Endothelial cell of umbilical vein (primary cell): ENCODE results near the gene RNF224. TPM values are rescaled to one million over a fixed set of nuclear protein-coding genes. Genes with fewer than 3 reads are reported as not detected.

Experiments used
- BruUV-seq: library from RNA; stranded (reverse); fragments of 400-500 nt; replicated peaks from 2 replicates; lab custom pipeline; 2021; lab: Mats Ljungman, UMichigan
- CTCF ChIA-PET: fragments of 300-600, 350-600 bp; sonication (Branson Sonifier 250); formaldehyde crosslinking; loops from one replicate; lab custom pipeline; 2021; ENCODE audit warnings: antibody characterized with exemption, inconsistent platforms; lab: Charles Lee
- POLR2A ChIA-PET: fragments of 300-600, 350-600 bp; sonication (Branson Sonifier 250); formaldehyde crosslinking; loops from one replicate; lab custom pipeline; 2021; ENCODE audit warnings: antibody characterized with exemption, inconsistent platforms; lab: Charles Lee
- DNase-seq: peaks from one replicate; pipeline ENCODE4 v3.0.0-alpha.2; 2011; ENCODE audit warnings: low read depth, low spot score
- FAIRE-seq: peaks from 2 replicates; lab custom pipeline; 2011; peaks lifted over from hg19 to GRCh38; lab: Jason Lieb, UNC
- H2AFZ ChIP-seq: 2 replicates; pipeline ENCODE4 v1.6.0; 2012; ENCODE audit warnings: low read depth, low read length, control low read depth, inconsistent platforms
- H3K27ac ChIP-seq: 2 replicates; pipeline ENCODE4 v1.5.1; 2011; ENCODE audit warnings: low read depth, mild to moderate bottlenecking, control low read depth, low read length, moderate library complexity; ENCODE audit not compliant: insufficient read depth
- H3K27me3 ChIP-seq, 2 experiments: 2 replicates each; pipeline versions ENCODE4 v1.6.0 to v1.6.1; 2011; ENCODE audit warnings: low read length in 2 of 2, mixed read lengths in 1 of 2; ENCODE audit not compliant: control insufficient read depth in 2 of 2, insufficient read depth in 2 of 2
- H3K36me3 ChIP-seq, 2 experiments: 2 replicates in 1 of 2; 3 replicates in 1 of 2; pipeline ENCODE4 v1.5.1; 2011; ENCODE audit warnings: low read length in 2 of 2, mild to moderate bottlenecking in 1 of 2, moderate library complexity in 1 of 2; ENCODE audit not compliant: control insufficient read depth in 2 of 2, insufficient read depth in 2 of 2; ENCODE audit errors: extremely low read depth in 1 of 2
- H3K4me1 ChIP-seq: 3 replicates; pipeline ENCODE4 v1.5.1; 2011; ENCODE audit warnings: mild to moderate bottlenecking, low read length; ENCODE audit not compliant: control insufficient read depth, insufficient read depth; ENCODE audit errors: extremely low read depth
- H3K4me2 ChIP-seq: 2 replicates; pipeline ENCODE4 v1.6.1; 2011; ENCODE audit warnings: low read length, control low read depth, mixed read lengths; ENCODE audit not compliant: insufficient read depth
- H3K4me3 ChIP-seq, 3 experiments: fragments of 200-600 bp in 1 of 3; sonication (generic), shearing (Covaris generic) in 1 of 3; replicated peaks in 1 of 3; 2 replicates each; pipeline ENCODE4 v1.5.1; 2011 to 2016; ENCODE audit warnings: control low read depth in 3 of 3, low read length in 3 of 3, mild to moderate bottlenecking in 2 of 3, inconsistent platforms in 1 of 3, low read depth in 1 of 3, moderate library complexity in 1 of 3; ENCODE audit not compliant: insufficient read depth in 1 of 3
- H3K79me2 ChIP-seq: 2 replicates; pipeline ENCODE4 v1.6.0; 2012; ENCODE audit warnings: low read length, inconsistent platforms; ENCODE audit not compliant: control insufficient read depth, insufficient read depth
- H3K9ac ChIP-seq: replicated peaks from 2 replicates; pipeline ENCODE3; 2011; ENCODE audit warnings: low read length, control low read depth; ENCODE audit not compliant: insufficient read depth; ENCODE audit errors: extremely low read depth
- H3K9me1 ChIP-seq: replicated peaks from 3 replicates; pipeline ENCODE4 v1.6.0; 2011; ENCODE audit warnings: mild to moderate bottlenecking, low read length; ENCODE audit not compliant: control insufficient read depth, insufficient read depth; ENCODE audit errors: extremely low read depth
- H3K9me3 ChIP-seq: replicated peaks from 2 replicates; pipeline ENCODE4 v1.5.1; 2012; ENCODE audit warnings: low read length, inconsistent platforms; ENCODE audit not compliant: control insufficient read depth, insufficient read depth
- H4K20me1 ChIP-seq: replicated peaks from 2 replicates; pipeline ENCODE3; 2011; ENCODE audit warnings: mild to moderate bottlenecking, low read length; ENCODE audit not compliant: control insufficient read depth, insufficient read depth; ENCODE audit errors: extremely low read depth
- EZH2 ChIP-seq: IDR thresholded peaks from 2 replicates; pipeline ENCODE4 v1.6.1; 2012; ENCODE audit warnings: borderline replicate concordance, low read depth, mild to moderate bottlenecking, moderate library complexity, low read length, inconsistent platforms; ENCODE audit not compliant: severe bottlenecking
- FOS ChIP-seq: IDR thresholded peaks from 2 replicates; pipeline ENCODE4 v1.6.1; 2011; ENCODE audit warnings: mild to moderate bottlenecking, low read length, moderate library complexity, borderline replicate concordance; ENCODE audit not compliant: insufficient read depth
- GATA2 ChIP-seq: IDR thresholded peaks from 2 replicates; pipeline ENCODE4 v1.7.0; 2011; ENCODE audit warnings: low read depth, mild to moderate bottlenecking, moderate library complexity, mixed read lengths, low read length; ENCODE audit not compliant: insufficient read length, insufficient read depth
- JUN ChIP-seq: IDR thresholded peaks from 2 replicates; pipeline ENCODE4 v1.6.1; 2011; ENCODE audit warnings: borderline replicate concordance, low read depth; ENCODE audit not compliant: insufficient read length, insufficient read depth
- MYC ChIP-seq: IDR thresholded peaks from one replicate; pipeline ENCODE4 v1.6.1; 2011; ENCODE audit warnings: mild to moderate bottlenecking, low read depth, low read length
- POLR2A ChIP-seq: IDR thresholded peaks from 2 replicates; pipeline ENCODE4 v1.6.1; 2012; ENCODE audit warnings: low read depth, mild to moderate bottlenecking, control low read depth, low read length
- POLR2AphosphoS5 ChIP-seq: IDR thresholded peaks from 2 replicates; pipeline ENCODE4 v1.6.1; 2012; ENCODE audit warnings: low read depth, mild to moderate bottlenecking, control low read depth, low read length, moderate library complexity; ENCODE audit not compliant: insufficient read depth
- dilution Hi-C: fragments of 300-500 bp; cut with MboI; formaldehyde crosslinking; loops from one replicate; pipeline ENCODE4 v1.15.0; 2019; ENCODE audit warnings: low sequenced_read_pairs; ENCODE audit not compliant: extremely low pct_ligation_motif_present
- intact Hi-C: fragments of 100-400 bp; cut with micrococcal nuclease; formaldehyde crosslinking; loops from one replicate; pipeline ENCODE4 v1.10.0; 2022
- polyA plus RNA-seq, 4 experiments: library from polyadenylated mRNA; depleted of rRNA in 3 of 4; stranded (reverse) in 3 of 4; unstranded in 1 of 4; fragments of >200 nt; gene quantifications; 2 replicates each; pipeline versions ENCODE4 v1.2.1 to v1.2.3, GENCODE V29; 2011 to 2012; ENCODE audit warnings: missing spikeins in 1 of 4
- total RNA-seq: library from RNA; stranded (reverse); gene quantifications from 2 replicates; pipeline ENCODE4 v1.2.3, GENCODE V29; 2021
- TF ChIP-seq, protein P1 (sequence below), 2 donors: IDR thresholded peaks; 1 replicate in 1 of 2; 2 replicates in 1 of 2; pipeline ENCODE4 v1.5.1; 2011; ENCODE audit warnings: low read length in 2 of 2, mild to moderate bottlenecking in 2 of 2, moderate library complexity in 2 of 2, control low read depth in 1 of 2, inconsistent platforms in 1 of 2, low read depth in 1 of 2; ENCODE audit not compliant: insufficient read depth in 1 of 2; ENCODE audit errors: extremely low read depth in 1 of 2
- TF ChIP-seq, protein P2 (sequence below): IDR thresholded peaks from 2 replicates; pipeline ENCODE4 v1.6.1; 2011; ENCODE audit not compliant: insufficient read depth, insufficient read length

The RNF224 gene
- total and polyA plus RNA-seq, 2 donors (not counting 3 experiments of a cell fraction or from before 2014, with no cell fraction given): not detected

DNA sequence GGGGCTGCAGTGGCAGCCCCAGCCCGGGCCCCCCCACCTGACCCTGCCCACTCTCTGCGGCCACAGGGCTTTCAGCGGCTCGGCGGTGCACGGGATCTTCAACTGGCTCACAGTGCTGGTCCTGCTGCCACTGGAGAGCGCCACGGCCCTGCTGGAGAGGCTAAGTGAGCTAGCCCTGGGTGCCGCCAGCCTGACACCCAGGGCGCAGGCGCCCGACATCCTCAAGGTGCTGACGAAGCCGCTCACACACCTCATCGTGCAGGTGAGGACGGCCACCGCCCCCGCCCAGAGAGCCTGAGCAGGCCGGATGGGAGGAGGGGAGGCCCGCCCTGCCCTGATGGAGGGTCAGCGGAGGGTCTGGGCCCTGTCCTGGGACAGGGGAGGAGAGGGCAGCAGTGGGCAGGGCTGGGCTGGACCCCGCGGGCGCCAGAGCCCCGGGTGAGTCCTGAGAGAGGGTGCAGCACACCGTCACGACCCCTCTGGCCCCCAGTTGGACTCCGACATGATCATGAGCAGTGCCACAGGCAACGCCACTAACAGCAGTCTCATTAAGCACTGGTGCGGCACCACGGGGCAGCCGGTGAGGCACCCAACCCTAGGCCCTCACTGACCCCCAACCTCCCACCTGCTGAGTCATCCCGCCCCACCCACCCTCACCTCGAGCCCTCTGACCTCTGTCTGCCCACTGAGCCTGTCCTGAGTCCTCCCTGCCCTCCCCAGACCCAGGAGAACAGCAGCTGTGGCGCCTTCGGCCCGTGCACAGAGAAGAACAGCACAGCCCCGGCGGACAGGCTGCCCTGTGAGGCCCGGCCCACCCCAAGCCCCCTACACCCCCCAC, 6.1 kb downstream of the RNF224 start:
- no peak for DNase-seq
- no TSS peak for BruUV-seq
- no peaks in the 10 kb centered on the region for H3K9me1 ChIP-seq
- TF ChIP-seq POLR2A: no peak
- TF ChIP-seq JUN: no peak
- no peak for TF ChIP-seq EZH2
- no peak for TF ChIP-seq MYC
- no peaks in the 10 kb centered on the region for H3K36me3 ChIP-seq
- intact Hi-C loops: no loop called here
- no peaks in the 10 kb centered on the region for H3K79me2 ChIP-seq
- no peaks in the 10 kb centered on the region for H3K27me3 ChIP-seq
- H3K9ac ChIP-seq: no peak overlapping the region
- H2AFZ ChIP-seq: no peak overlapping the region
- CTCF ChIA-PET: no interaction called here
- no peak for FAIRE-seq
- H3K9me3 ChIP-seq: no peaks in the 10 kb centered on the region
- no peak overlapping the region for H3K4me2 ChIP-seq
- dilution Hi-C loops: no loop called here
- H4K20me1 ChIP-seq: no peaks in the 10 kb centered on the region
- POLR2A ChIA-PET: no interaction called here
- no peak overlapping the region for H3K27ac ChIP-seq
- H3K4me3 ChIP-seq: no peak overlapping the region
- no peaks in the 10 kb centered on the region for H3K4me1 ChIP-seq

DNA sequence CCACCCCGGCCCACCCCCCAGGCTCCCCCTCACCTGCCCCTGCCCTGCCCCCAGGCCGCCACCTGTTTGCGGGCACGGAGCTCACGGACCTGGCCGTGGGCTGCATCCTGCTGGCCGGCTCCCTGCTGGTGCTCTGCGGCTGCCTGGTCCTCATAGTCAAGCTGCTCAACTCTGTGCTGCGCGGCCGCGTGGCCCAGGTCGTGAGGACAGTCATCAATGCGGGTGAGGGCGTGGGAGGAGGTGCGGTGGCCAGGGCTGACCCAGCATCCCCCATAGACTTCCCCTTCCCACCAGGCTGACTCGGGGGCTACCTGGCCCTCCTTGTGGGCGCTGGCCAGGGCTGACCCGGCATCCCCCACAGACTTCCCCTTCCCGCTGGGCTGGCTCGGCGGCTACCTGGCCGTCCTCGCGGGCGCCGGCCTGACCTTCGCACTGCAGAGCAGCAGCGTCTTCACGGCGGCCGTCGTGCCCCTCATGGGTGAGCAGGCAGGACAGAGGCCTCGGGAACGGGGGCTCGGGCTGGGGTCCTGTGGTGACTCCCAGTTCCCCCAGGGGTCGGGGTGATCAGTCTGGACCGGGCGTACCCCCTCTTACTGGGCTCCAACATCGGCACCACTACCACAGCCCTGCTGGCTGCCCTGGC, 6.9 kb downstream of the RNF224 start:
- dilution Hi-C loops: no loop called here
- H4K20me1 ChIP-seq: no peaks in the 10 kb centered on the region
- FAIRE-seq: no peak
- H3K4me3 ChIP-seq: no peak overlapping the region
- H3K79me2 ChIP-seq: peaks cover 4% of the 10 kb centered on the region
- no peak for DNase-seq
- no peaks in the 10 kb centered on the region for H3K4me1 ChIP-seq
- H3K9me1 ChIP-seq: no peaks in the 10 kb centered on the region
- BruUV-seq: no TSS peak
- H3K27me3 ChIP-seq: no peaks in the 10 kb centered on the region
- intact Hi-C loops: no loop called here
- H3K9ac ChIP-seq: no peak overlapping the region
- no peak for TF ChIP-seq POLR2A
- TF ChIP-seq, protein P1, sequence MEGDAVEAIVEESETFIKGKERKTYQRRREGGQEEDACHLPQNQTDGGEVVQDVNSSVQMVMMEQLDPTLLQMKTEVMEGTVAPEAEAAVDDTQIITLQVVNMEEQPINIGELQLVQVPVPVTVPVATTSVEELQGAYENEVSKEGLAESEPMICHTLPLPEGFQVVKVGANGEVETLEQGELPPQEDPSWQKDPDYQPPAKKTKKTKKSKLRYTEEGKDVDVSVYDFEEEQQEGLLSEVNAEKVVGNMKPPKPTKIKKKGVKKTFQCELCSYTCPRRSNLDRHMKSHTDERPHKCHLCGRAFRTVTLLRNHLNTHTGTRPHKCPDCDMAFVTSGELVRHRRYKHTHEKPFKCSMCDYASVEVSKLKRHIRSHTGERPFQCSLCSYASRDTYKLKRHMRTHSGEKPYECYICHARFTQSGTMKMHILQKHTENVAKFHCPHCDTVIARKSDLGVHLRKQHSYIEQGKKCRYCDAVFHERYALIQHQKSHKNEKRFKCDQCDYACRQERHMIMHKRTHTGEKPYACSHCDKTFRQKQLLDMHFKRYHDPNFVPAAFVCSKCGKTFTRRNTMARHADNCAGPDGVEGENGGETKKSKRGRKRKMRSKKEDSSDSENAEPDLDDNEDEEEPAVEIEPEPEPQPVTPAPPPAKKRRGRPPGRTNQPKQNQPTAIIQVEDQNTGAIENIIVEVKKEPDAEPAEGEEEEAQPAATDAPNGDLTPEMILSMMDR (IDR thresholded peaks at IDR 0.05; ENCODE audit: extremely low read depth in 1 of 2, insufficient read depth in 1 of 2, low read depth in 1 of 2, low read length in 2 of 2): no peak
- TF ChIP-seq, protein P2, sequence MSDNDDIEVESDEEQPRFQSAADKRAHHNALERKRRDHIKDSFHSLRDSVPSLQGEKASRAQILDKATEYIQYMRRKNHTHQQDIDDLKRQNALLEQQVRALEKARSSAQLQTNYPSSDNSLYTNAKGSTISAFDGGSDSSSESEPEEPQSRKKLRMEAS: no peak
- no peak for TF ChIP-seq EZH2
- TF ChIP-seq MYC: no peak
- no peak for TF ChIP-seq GATA2
- TF ChIP-seq POLR2AphosphoS5: no peak
- no peak for TF ChIP-seq FOS
- TF ChIP-seq JUN: no peak
- H3K36me3 ChIP-seq: no peaks in the 10 kb centered on the region
- ChIA-PET CTCF (interaction anchor here (0.9 to 1.3 kb wide), 5 partner anchors 11 to 205 kb away, joined by 3 to 9 read pairs (median 4); partner anchors contain the start of gene NPDC1), POLR2A (no interaction called here)
- no peak overlapping the region for H2AFZ ChIP-seq
- no peak overlapping the region for H3K27ac ChIP-seq
- no peak overlapping the region for H3K4me2 ChIP-seq
- no peaks in the 10 kb centered on the region for H3K9me3 ChIP-seq
